ENCODE measurements around the gene CLIP2. TPM values are rescaled to one million over a fixed set of nuclear protein-coding genes. Genes with fewer than 3 reads are reported as not detected.

Gene CLIP2
- total RNA-seq, 1 experiment from 2014 or later = 37.9 TPM

- H2AFZ ChIP-seq = no peak overlapping the region
- TF ChIP-seq EZH2 (IDR thresholded peaks at IDR 0.05; ENCODE audit: low read depth) (no peak), CTCF (conservative IDR thresholded peaks at IDR 0.05) (no peak)
- H3K9me2 ChIP-seq (ENCODE audit: insufficient read depth) = no peaks in the 10 kb centered on the region
- peak overlapping the region; percentile 13; the same call in 1 of the 2 replicates for H3K27ac ChIP-seq
- H3F3A ChIP-seq (ENCODE audit: insufficient read depth, low read depth) = peaks cover 21% of the 10 kb centered on the region; the same call in 1 of the 2 replicates
- H4K20me1 ChIP-seq (ENCODE audit: insufficient read depth) = no peaks in the 10 kb centered on the region; the same call in 1 of the 2 replicates
- ChIA-PET CTCF (interaction anchor here (0.6 to 1.0 kb wide), 4 partner anchors 8 to 118 kb away, joined by 3 to 7 read pairs (median 3); no protein-coding TSS in a partner anchor), POLR2A (ENCODE audit: unreplicated experiment) (interaction anchor here (0.5 to 0.7 kb wide), 3 partner anchors 14 to 146 kb away, joined by 4 to 18 read pairs (median 5); no protein-coding TSS in a partner anchor)
- peak in 1 of 2 experiments; percentile 75 for DNase-seq
- no peaks in the 10 kb centered on the region for H3K27me3 ChIP-seq (ENCODE audit: insufficient read depth, low read depth)
- H3K4me1 ChIP-seq (replicated peaks; ENCODE audit: insufficient read depth) = peaks cover 42% of the 10 kb centered on the region
- no peaks in the 10 kb centered on the region for H3K9me3 ChIP-seq (ENCODE audit: insufficient read depth, low read depth)
- no peak overlapping the region for H3K4me3 ChIP-seq
- intact Hi-C loops (cut with micrococcal nuclease; ENCODE audit: unreplicated experiment) = loop anchor here (1.0 to 5.0 kb wide), 3 partner anchors 8 to 35 kb away; partner anchors contain the start of gene RFC2
- H3K36me3 ChIP-seq (ENCODE audit: low read depth) = no peaks in the 10 kb centered on the region
- peaks cover 10% of the 10 kb centered on the region; the same call in 1 of the 2 replicates for H3K79me2 ChIP-seq (ENCODE audit: low read depth)
- BruUV-seq (replicated peaks) = no TSS peak
- peak overlapping the region; percentile 89; the same call in 1 of the 2 replicates for H3K4me2 ChIP-seq
Measured at GRCh38 chr7:74287303-74288033, 1.7 kb upstream of the CLIP2 start.

GRCh38 chr7:74288034-74288881 is 949 bp upstream of the CLIP2 start:
- no peaks in the 10 kb centered on the region; the same call in 1 of the 2 replicates for H4K20me1 ChIP-seq (ENCODE audit: insufficient read depth)
- H3K9me2 ChIP-seq (ENCODE audit: insufficient read depth) = no peaks in the 10 kb centered on the region
- peaks cover 42% of the 10 kb centered on the region for H3K4me1 ChIP-seq (replicated peaks; ENCODE audit: insufficient read depth)
- peak overlapping the region; percentile 89 for H3K4me2 ChIP-seq
- no peak for TF ChIP-seq CTCF (conservative IDR thresholded peaks at IDR 0.05)
- TF ChIP-seq EZH2 (IDR thresholded peaks at IDR 0.05; ENCODE audit: low read depth) = no peak
- H3K27ac ChIP-seq = peak overlapping the region; percentile 13
- peaks cover 10% of the 10 kb centered on the region; the same call in 1 of the 2 replicates for H3K79me2 ChIP-seq (ENCODE audit: low read depth)
- no peaks in the 10 kb centered on the region for H3K36me3 ChIP-seq (ENCODE audit: low read depth)
- CTCF ChIA-PET = interaction anchor here (1.0 kb wide), 1 partner anchor 9 kb away, joined by 3 read pairs; no protein-coding TSS in a partner anchor
- BruUV-seq (replicated peaks) = no TSS peak
- H3K9me3 ChIP-seq (ENCODE audit: insufficient read depth, low read depth) = no peaks in the 10 kb centered on the region
- POLR2A ChIA-PET (ENCODE audit: unreplicated experiment) = interaction anchor here (0.5 to 0.6 kb wide), 3 partner anchors 10 to 146 kb away, joined by 4 to 48 read pairs (median 18); no protein-coding TSS in a partner anchor
- DNase-seq = peak in 1 of 2 experiments; percentile 51
- H3F3A ChIP-seq (ENCODE audit: insufficient read depth, low read depth) = peaks cover 22% of the 10 kb centered on the region; the same call in 1 of the 2 replicates
- peak overlapping the region; percentile 87 for H2AFZ ChIP-seq
- peak overlapping the region; percentile 56 for H3K4me3 ChIP-seq
- no peaks in the 10 kb centered on the region for H3K27me3 ChIP-seq (ENCODE audit: insufficient read depth, low read depth)
- intact Hi-C loops (cut with micrococcal nuclease; ENCODE audit: unreplicated experiment) = loop anchor here (1.0 to 5.0 kb wide), 3 partner anchors 9 to 36 kb away; partner anchors contain the start of gene RFC2

Measured in PC-9 (cell line).